DMS53 treated with DMSO at 0.1 percent for 48 hours (cell line): ENCODE data around the gene SLC51A.
A peak's percentile ranks its signal among the peaks of the same experiment; 100 is the strongest.
"Not testable (repeated sequence)": the region's sequence is repeated elsewhere in the genome, so short reads cannot be mapped to it uniquely, and the experiment has no call there.

Experiments
- DNase-seq: peaks from one replicate; lab custom pipeline; 2025; ENCODE audit not compliant: unreplicated experiment; lab: John Stamatoyannopoulos, UW

The SLC51A gene

GRCh38 chr3:196216089-196216564, at the start of gene SLC51A:
TSS of gene SLC51A (plus strand) at chr3:196216534. CDS start at chr3:196216713, 179 bp downstream.
- DNase-seq: no peak

GRCh38 chr3:196166741-196167140, 49.6 kb upstream of the SLC51A start:
- DNase-seq: no peak

GRCh38 chr3:196168808-196169391, 47.4 kb upstream of the SLC51A start:
- no peak for DNase-seq

GRCh38 chr3:196169836-196170240, 46.5 kb upstream of the SLC51A start:
- no peak for DNase-seq

- DNase-seq: not testable (repeated sequence)
Measured at GRCh38 chr3:196170296-196170695, 46.0 kb upstream of the SLC51A start.

GRCh38 chr3:196174652-196175051, 41.7 kb upstream of the SLC51A start:
- DNase-seq: no peak

GRCh38 chr3:196175116-196175625, 41.2 kb upstream of the SLC51A start:
- DNase-seq: no peak

- DNase-seq: no peak
Measured at GRCh38 chr3:196175722-196176121, 40.6 kb upstream of the SLC51A start.

- no peak for DNase-seq
Measured at GRCh38 chr3:196177567-196177966, 38.8 kb upstream of the SLC51A start.

- DNase-seq: no peak
Measured at GRCh38 chr3:196177967-196178366, 38.4 kb upstream of the SLC51A start.

- DNase-seq: no peak
Measured at GRCh38 chr3:196178993-196179379, 37.3 kb upstream of the SLC51A start.

- DNase-seq: peak; percentile 6
Measured at GRCh38 chr3:196179380-196180308, 36.7 kb upstream of the SLC51A start.

GRCh38 chr3:196180346-196180745, 36.0 kb upstream of the SLC51A start:
- DNase-seq: no peak

- no peak for DNase-seq
Measured at GRCh38 chr3:196181127-196181546, 35.2 kb upstream of the SLC51A start.

- DNase-seq: not testable (repeated sequence)
Measured at GRCh38 chr3:196184169-196184432, 32.2 kb upstream of the SLC51A start.

GRCh38 chr3:196184881-196185280, 31.5 kb upstream of the SLC51A start:
- DNase-seq: no peak

GRCh38 chr3:196186651-196187573, 29.4 kb upstream of the SLC51A start:
- DNase-seq: no peak

- DNase-seq: no peak
Measured at GRCh38 chr3:196189566-196190347, 26.6 kb upstream of the SLC51A start.

GRCh38 chr3:196192036-196192523, 24.3 kb upstream of the SLC51A start:
- DNase-seq: no peak

GRCh38 chr3:196192524-196193051, 23.7 kb upstream of the SLC51A start:
- no peak for DNase-seq
